Neuron (in vitro differentiated cells): ENCODE measurements around the gene SLC9A8.

Source experiments
- H2AFZ ChIP-seq: one replicate; pipeline ENCODE4 v1.6.1; 2013; ENCODE audit warnings: low read depth, mild to moderate bottlenecking, inconsistent platforms, low read length, moderate library complexity
- H3K27me3 ChIP-seq: one replicate; pipeline ENCODE4 v1.6.1; 2013; ENCODE audit warnings: low read length; ENCODE audit not compliant: insufficient read depth
- H3K36me3 ChIP-seq: one replicate; pipeline ENCODE4 v1.6.1; 2013; ENCODE audit warnings: low read length; ENCODE audit not compliant: insufficient read depth
- H3K4me1 ChIP-seq: one replicate; pipeline ENCODE4 v1.6.1; 2013; ENCODE audit warnings: low read length; ENCODE audit not compliant: insufficient read depth
- H3K4me3 ChIP-seq: 2 replicates; pipeline ENCODE4 v1.5.1; 2013; ENCODE audit warnings: mild to moderate bottlenecking, low read length, moderate library complexity
- H3K9me3 ChIP-seq: one replicate; pipeline ENCODE4 v1.6.1; 2013; ENCODE audit warnings: low read length

The SLC9A8 gene

DNA sequence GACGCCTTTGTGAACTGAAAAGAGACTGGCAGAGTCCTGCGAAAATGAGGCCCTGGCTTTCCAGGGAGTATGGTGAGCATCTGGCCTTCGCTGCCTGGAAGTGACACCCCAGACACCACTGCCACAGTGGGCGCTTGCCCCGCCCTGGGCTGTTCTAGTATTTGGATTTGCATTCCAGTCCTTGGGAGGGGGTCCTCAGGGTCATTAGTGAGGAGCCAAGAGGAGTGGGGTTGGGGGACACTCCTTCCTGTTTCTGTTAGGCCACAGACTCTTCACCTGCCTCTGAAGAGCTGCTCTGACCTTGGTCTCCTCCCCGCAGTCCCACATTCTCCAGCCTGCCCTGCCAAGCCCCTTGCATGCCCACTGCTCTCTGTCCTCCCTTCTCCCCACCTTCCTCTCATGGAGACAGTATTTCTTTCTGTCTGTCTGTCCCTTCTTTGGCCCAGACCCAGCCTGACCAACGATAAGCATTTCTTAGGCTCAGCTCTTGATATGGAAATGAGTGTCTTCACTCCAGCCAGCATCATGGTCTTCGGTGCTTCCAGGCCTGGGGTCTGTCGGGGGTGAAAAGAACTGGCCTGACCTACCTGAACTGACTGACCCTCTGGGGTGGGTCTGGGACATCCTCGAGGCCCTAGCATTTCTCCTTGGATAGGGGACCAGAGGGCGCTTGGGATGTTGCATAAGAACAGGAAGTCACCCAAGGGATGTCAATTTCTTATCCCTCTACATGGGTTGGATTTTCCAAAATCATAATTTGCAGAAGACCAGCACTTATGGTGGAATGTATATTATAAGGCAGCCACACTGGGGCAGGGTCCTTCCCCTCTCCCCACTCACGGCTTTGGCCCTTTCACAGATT lies 19.4 kb downstream of the SLC9A8 start:
- Histone ChIP-seq H3K4me1 (no peaks in the 10 kb centered on the region), H2AFZ (no peak overlapping the region), H3K27me3 (no peaks in the 10 kb centered on the region), H3K4me3 (no peak overlapping the region), H3K9me3 (no peaks in the 10 kb centered on the region), H3K36me3 (peaks cover 10% of the 10 kb centered on the region)

GRCh38 chr20:49832632-49833327 lies 20.2 kb downstream of the SLC9A8 start:
- Histone ChIP-seq H3K4me3 (no peak overlapping the region), H3K36me3 (peaks cover 7% of the 10 kb centered on the region), H2AFZ (no peak overlapping the region), H3K4me1 (no peaks in the 10 kb centered on the region), H3K9me3 (no peaks in the 10 kb centered on the region), H3K27me3 (no peaks in the 10 kb centered on the region)

- Histone ChIP-seq H3K27me3 (no peaks in the 10 kb centered on the region), H2AFZ (no peak overlapping the region), H3K9me3 (no peaks in the 10 kb centered on the region), H3K4me1 (no peaks in the 10 kb centered on the region), H3K36me3 (peaks cover 7% of the 10 kb centered on the region), H3K4me3 (no peak overlapping the region)
These were observed 20.9 kb downstream of the SLC9A8 start for GRCh38 chr20:49833483-49833882.

DNA sequence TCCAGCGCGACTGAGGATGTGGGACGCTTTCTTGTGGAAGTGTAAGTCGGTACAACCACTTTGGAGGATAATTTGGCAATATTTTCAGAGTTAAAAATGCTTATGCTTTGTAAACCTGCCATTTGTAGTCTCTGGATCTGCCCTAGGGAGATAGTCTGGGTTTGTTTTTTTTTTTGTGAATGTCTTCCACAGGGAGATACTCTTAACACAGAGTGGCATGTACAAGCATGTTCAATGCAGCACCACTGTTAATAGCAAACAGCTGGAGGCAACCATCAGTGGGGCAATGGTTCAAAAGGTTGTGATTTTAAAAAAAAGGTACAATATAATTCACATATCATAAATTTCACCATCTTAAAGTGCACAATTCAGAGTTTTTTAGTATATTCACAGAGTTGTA lies 22.4 kb downstream of the SLC9A8 start:
- H3K4me3 ChIP-seq, result no peak overlapping the region

DNA sequence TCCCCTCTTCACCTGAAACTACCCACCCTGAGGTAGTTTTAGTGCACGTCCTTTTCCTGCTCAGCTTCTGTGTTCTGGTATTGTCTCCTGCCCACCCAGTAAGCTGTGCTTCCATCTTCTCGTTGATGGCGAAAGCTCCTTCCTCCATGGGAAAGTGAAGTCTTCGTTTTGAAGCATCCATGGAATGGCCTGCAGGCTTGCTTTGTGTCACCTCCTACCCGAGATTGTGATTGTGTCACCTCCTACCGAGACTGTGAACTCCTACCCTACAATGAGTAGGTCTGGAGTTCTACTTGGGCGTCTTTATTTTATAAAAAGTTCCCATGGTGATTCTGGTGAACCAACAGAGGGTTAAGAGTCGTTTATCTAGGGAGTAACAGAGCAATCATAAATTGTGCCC lies 25.9 kb downstream of the SLC9A8 start:
- H2AFZ ChIP-seq, result no peak overlapping the region
- no peak overlapping the region for H3K4me3 ChIP-seq
- no peaks in the 10 kb centered on the region for H3K4me1 ChIP-seq
- no peaks in the 10 kb centered on the region for H3K27me3 ChIP-seq
- peaks cover 16% of the 10 kb centered on the region for H3K36me3 ChIP-seq
- H3K9me3 ChIP-seq, result peaks cover 4% of the 10 kb centered on the region

More for the DNA sequence above, 22.4 kb downstream of the SLC9A8 start:
- Histone ChIP-seq H3K4me1 (no peaks in the 10 kb centered on the region), H3K36me3 (peaks cover 10% of the 10 kb centered on the region), H3K27me3 (no peaks in the 10 kb centered on the region), H3K9me3 (no peaks in the 10 kb centered on the region), H2AFZ (no peak overlapping the region)

GRCh38 chr20:49843139-49843538 lies 30.5 kb downstream of the SLC9A8 start:
- H3K36me3 ChIP-seq, result peaks cover 8% of the 10 kb centered on the region
- H2AFZ ChIP-seq, result no peak overlapping the region
- no peaks in the 10 kb centered on the region for H3K4me1 ChIP-seq
- H3K4me3 ChIP-seq, result no peak overlapping the region
- peaks cover 4% of the 10 kb centered on the region for H3K9me3 ChIP-seq
- no peaks in the 10 kb centered on the region for H3K27me3 ChIP-seq

- H3K9me3 ChIP-seq, result peaks cover 4% of the 10 kb centered on the region
- no peaks in the 10 kb centered on the region for H3K27me3 ChIP-seq
- H3K4me1 ChIP-seq, result no peaks in the 10 kb centered on the region
- H2AFZ ChIP-seq, result no peak overlapping the region
- H3K36me3 ChIP-seq, result peaks cover 13% of the 10 kb centered on the region
- H3K4me3 ChIP-seq, result no peak overlapping the region
These were observed 31.2 kb downstream of the SLC9A8 start for GRCh38 chr20:49843770-49844380.

- no peak overlapping the region for H3K4me3 ChIP-seq
These were observed 32.4 kb downstream of the SLC9A8 start for GRCh38 chr20:49845060-49845459.

GRCh38 chr20:49846206-49846807 lies 33.7 kb downstream of the SLC9A8 start:
- H2AFZ ChIP-seq, result no peak overlapping the region
- H3K4me3 ChIP-seq, result no peak overlapping the region
- H3K9me3 ChIP-seq, result peaks cover 4% of the 10 kb centered on the region
- peaks cover 12% of the 10 kb centered on the region for H3K4me1 ChIP-seq
- peaks cover 14% of the 10 kb centered on the region for H3K36me3 ChIP-seq
- no peaks in the 10 kb centered on the region for H3K27me3 ChIP-seq

More at GRCh38 chr20:49845060-49845459, 32.4 kb downstream of the SLC9A8 start:
- Histone ChIP-seq H3K27me3 (no peaks in the 10 kb centered on the region), H3K9me3 (peaks cover 4% of the 10 kb centered on the region), H2AFZ (no peak overlapping the region), H3K4me1 (no peaks in the 10 kb centered on the region), H3K36me3 (peaks cover 14% of the 10 kb centered on the region)

DNA sequence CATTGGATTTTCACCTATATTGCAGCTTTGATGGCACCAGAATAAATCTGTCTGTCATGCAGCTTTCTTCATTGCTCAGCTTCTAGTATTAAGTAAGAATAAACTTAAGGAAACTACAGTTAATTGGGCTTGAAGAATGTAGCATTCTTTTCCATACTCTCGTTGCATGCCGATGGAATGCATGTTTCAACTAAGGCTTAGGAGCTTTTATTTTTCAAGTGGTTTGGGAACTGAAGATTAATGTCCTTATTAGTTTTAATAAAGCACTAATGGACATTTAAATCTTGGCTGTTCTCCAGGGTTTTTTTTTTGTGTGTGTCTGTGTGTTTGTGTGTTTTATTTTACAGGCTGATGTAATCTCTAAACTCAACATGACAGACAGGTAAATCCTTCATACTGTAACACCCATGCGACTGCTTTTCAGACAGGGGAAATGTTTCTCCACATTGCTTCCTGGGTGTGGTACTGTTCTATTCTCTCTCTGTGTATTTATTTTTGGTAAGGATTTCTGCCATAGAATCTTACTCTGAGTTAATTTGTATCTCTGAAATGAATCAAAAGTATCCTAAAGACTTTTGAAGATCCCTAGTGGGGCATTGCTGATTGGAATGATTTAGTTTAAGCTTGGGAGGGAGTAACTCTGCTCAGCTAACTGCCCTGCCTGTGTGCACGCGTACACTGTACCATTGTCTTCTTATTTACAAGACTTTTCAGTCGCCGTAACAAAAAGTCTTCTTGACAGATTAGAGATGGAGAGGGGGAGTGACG lies 38.0 kb downstream of the SLC9A8 start:
- no peaks in the 10 kb centered on the region for H3K9me3 ChIP-seq
- peaks cover 9% of the 10 kb centered on the region for H3K36me3 ChIP-seq
- H2AFZ ChIP-seq, result no peak overlapping the region
- peaks cover 40% of the 10 kb centered on the region for H3K4me1 ChIP-seq
- H3K4me3 ChIP-seq, result no peak overlapping the region
- no peaks in the 10 kb centered on the region for H3K27me3 ChIP-seq

GRCh38 chr20:49851231-49851705 lies 38.6 kb downstream of the SLC9A8 start:
- H3K9me3 ChIP-seq, result no peaks in the 10 kb centered on the region
- H3K36me3 ChIP-seq, result peaks cover 15% of the 10 kb centered on the region
- H3K27me3 ChIP-seq, result no peaks in the 10 kb centered on the region

GRCh38 chr20:49851991-49852390 lies 39.4 kb downstream of the SLC9A8 start:
- Histone ChIP-seq H3K4me1 (peaks cover 40% of the 10 kb centered on the region), H3K36me3 (peaks cover 18% of the 10 kb centered on the region), H2AFZ (no peak overlapping the region), H3K9me3 (no peaks in the 10 kb centered on the region), H3K27me3 (no peaks in the 10 kb centered on the region), H3K4me3 (no peak overlapping the region)

More at GRCh38 chr20:49851231-49851705, 38.6 kb downstream of the SLC9A8 start:
- Histone ChIP-seq H3K4me3 (no peak overlapping the region), H2AFZ (no peak overlapping the region), H3K4me1 (peaks cover 40% of the 10 kb centered on the region)
